GM18505 (cell line): ENCODE data around the gene ILF2.
A peak's percentile ranks its signal among the peaks of the same experiment; 100 is the strongest.

ENCODE experiments used
- ATAC-seq: cut with Tn5 transposase; IDR thresholded peaks from one replicate; pipeline ENCODE4 v1.9.1; 2021; ENCODE audit not compliant: unreplicated experiment
- POLR2A ChIP-seq: IDR thresholded peaks from 4 replicates; pipeline ENCODE4 v1.6.1; 2011; ENCODE audit warnings: borderline replicate concordance; ENCODE audit not compliant: insufficient read depth, insufficient read length; ENCODE audit errors: extremely low read depth

Gene ILF2

GRCh38 chr1:153631047-153632022 is 39.5 kb downstream of the ILF2 start:
- ATAC-seq = no peak

DNA sequence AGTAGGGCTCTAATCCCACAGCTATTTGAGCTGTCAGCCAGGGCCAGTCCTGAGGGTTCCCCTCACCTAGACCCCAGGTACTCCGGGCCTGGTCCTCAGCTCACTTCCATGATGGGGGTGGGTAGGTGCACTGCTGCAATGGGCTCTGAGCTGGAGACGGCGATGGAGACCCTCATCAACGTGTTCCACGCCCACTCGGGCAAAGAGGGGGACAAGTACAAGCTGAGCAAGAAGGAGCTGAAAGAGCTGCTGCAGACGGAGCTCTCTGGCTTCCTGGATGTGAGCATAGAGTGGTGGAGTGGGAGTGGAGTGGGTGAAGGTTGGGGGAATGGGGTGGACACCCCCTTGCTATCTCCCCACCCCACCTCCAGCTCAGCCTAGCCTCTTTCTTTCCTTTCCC is 40.4 kb downstream of the ILF2 start:
- no peak for TF ChIP-seq POLR2A
- no peak for ATAC-seq

More at GRCh38 chr1:153631047-153632022, 39.5 kb downstream of the ILF2 start:
- no peak for TF ChIP-seq POLR2A

GRCh38 chr1:153629971-153630370 is 40.8 kb downstream of the ILF2 start:
- TF ChIP-seq POLR2A = no peak
- no peak for ATAC-seq

GRCh38 chr1:153629343-153629665 is 41.5 kb downstream of the ILF2 start:
- no peak for TF ChIP-seq POLR2A
- no peak for ATAC-seq

GRCh38 chr1:153628638-153629342 is 42.0 kb downstream of the ILF2 start:
- TF ChIP-seq POLR2A = no peak

DNA sequence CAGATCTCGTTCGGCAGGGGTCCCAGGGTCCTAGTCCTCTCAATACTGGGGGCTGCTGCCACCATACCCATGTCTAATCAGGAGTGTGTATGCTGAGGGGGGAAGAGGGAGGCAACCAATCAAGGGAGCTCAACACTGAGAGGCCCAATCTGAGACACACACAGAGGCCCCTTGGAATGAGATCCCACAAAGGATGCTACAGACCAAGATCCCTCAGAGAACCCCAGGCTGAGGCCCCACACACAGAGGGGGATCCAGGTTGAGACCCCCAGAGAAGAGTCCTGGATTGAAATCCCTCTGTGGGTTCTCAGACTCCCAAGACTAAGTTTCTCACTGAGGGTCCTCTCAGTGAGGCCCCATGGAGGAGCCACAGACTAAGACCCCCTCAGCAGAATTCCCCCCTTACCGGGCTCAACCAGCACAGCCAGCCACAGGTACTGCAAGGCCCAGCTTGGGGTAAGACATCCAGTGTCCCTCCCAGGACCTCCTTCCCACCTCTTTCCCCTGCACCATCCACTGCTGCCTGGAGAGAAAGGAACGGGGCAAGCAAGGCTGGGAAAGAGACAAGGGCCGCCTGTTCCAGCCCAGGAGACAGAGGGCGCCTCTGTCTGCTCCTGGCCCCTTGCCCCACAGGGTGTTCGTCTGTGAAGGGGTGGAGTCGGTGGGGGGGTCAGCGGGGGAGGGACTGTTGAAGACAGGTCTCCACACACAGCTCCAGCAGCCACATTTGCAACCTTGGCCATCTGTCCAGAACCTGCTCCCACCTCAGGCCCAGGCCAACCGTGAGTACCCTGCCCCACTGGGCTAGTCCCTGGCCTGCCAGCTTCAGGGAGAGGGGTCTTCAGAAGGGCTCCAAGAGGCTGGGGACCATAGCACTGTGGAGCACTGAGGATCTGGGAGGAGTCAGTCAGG is 42.8 kb downstream of the ILF2 start, which contains the start of gene S100A1:
Gene S100A1 (plus strand): TSS at position 720 of the 912 bp plus-strand sequence. CDS start 2,088 bp downstream, outside the sequence.
- ATAC-seq = no peak
- no peak for TF ChIP-seq POLR2A

More at GRCh38 chr1:153628638-153629342, 42.0 kb downstream of the ILF2 start:
- no peak for ATAC-seq

DNA sequence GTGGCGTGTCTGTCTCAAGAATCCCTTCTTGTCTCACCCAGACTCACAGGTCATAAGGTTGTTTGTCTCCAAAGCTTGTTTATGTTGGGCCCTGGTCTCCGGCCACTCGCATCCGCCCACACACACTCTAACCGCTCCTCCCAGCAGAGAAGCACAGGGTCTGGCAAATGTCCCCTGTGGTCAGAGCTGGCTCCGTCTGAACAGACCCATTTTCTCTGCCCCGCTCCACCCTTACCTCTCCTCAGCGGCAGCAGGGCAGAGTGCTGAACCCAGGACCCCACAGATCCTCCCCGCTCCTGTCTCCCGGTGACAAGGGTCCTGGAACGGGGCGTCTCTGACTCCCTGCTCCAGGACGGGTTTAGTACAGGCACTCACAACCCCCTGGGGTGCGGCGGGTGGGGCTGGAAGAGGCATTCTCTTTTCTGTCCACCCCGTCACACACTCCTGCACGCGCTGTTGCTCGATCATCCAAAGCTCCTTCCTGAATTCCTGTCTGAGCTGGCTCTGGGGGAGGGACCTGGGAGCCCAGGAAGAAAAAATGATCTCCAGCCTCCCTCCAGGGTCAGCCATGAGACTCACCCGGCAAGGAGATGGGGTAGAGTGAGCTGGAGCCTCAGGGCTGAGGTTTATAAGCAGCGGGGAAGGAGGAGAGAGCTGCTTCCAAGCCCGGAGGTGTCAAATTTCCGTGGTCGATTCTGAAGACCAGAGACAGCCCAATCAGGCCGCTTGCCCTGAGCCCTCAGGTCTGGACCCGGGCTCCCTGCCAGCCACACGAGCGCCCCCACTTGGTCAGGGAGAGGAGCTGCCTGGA is 43.7 kb downstream of the ILF2 start, which contains the start of gene S100A13:
Gene S100A13 (minus strand): TSS at position 602 of the 811 bp plus-strand sequence. CDS start 1,033 bp downstream, outside the sequence.
- ATAC-seq = no peak
- TF ChIP-seq POLR2A = peak; percentile 54

GRCh38 chr1:153626477-153626903 is 44.3 kb downstream of the ILF2 start:
- no peak for ATAC-seq
- no peak for TF ChIP-seq POLR2A

DNA sequence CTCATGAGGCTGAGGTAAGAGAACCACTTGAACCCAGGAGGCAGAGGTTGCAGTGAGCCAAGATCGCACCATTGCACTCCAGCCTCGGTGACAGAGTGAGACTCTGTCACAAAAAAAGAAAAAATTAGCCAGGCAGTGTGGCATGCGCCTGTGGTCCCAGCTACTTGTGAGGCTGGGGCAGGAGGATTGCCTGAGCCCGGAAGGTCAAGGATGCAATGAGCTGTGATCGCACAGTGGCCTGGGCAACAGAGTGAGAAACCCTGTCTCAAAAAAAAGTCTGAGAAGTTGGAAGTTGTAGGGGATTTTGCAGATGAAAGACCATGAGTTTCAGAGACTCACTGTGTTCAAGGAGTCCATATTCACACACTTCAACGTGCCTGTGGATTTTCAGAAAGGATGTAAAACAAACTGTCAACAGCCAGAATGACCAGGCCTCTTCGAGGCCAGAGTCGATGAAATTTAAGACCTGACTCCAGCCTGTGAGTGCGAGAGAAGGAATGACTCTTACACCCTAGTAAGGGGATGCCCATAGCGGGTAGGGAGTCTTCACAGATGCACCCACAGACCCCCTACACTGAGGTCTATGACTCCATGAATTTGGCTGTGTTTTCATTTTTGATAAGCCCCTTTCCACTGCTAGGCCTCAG is 45.7 kb downstream of the ILF2 start:
- no peak for TF ChIP-seq POLR2A
- no peak for ATAC-seq

DNA sequence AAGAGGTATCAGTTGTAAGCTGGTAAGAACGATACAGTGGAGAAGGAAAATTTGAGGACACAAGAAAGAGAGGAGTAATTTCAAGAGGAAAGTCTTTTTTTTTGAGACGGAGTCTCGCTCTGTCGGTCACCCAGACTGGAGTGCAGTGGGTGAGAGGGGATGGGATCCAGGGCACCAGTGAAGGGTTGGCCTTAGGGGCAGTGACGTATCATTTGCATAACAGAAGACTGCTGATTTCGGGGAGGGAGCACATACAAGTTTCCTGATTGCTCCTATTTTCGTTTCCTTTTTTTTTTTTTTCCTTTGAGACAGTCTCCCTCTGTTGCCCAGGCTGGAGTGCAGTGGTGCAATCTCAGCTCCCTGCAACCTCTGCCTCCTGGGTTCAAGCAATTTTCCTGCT is 47.7 kb downstream of the ILF2 start:
- ATAC-seq = no peak
- no peak for TF ChIP-seq POLR2A

GRCh38 chr1:153619171-153619570 is 51.6 kb downstream of the ILF2 start:
- TF ChIP-seq POLR2A = no peak
- no peak for ATAC-seq
